Heart left ventricle (tissue), 16 donors: Measurements from ENCODE around the gene ATP6V1A. TPM values are rescaled to one million over a fixed set of nuclear protein-coding genes. Genes with fewer than 3 reads are reported as not detected.

Experiments used
- ATAC-seq, 4 donors: fragments of 200-7000 bp; cut with Tn5 transposase; one replicate each; pipeline ENCODE4 v1.9.1; 2020 to 2022; ENCODE audit warnings: moderate library complexity in 4 of 4, mild to moderate bottlenecking in 3 of 4, moderate number of reproducible peaks in 1 of 4
- DNase-seq, 5 donors: peaks; one replicate each; pipeline ENCODE4 v3.0.0-alpha.2; 2020
- H3K27ac ChIP-seq, 12 donors: fragments of 200-600 bp; sonication (generic) in 4 of 12; one replicate each; pipeline versions ENCODE4 v1.5.0 to v1.8.0; 2016 to 2022; ENCODE audit warnings: mild to moderate bottlenecking in 2 of 12
- H3K27me3 ChIP-seq, 9 donors: fragments of 200-600 bp; sonication (generic) in 2 of 9; one replicate each; pipeline versions ENCODE4 v1.5.1 to v1.8.0; 2016 to 2022; ENCODE audit warnings: mild to moderate bottlenecking in 3 of 9
- H3K36me3 ChIP-seq, 9 donors: fragments of 200-600 bp; sonication (generic) in 2 of 9; one replicate each; pipeline versions ENCODE4 v1.5.0 to v1.8.0; 2018 to 2022; ENCODE audit warnings: mild to moderate bottlenecking in 2 of 9
- H3K4me1 ChIP-seq, 12 donors: fragments of 200-600 bp; sonication (generic) in 4 of 12; one replicate each; pipeline versions ENCODE4 v1.5.0 to v1.8.0; 2016 to 2022; ENCODE audit warnings: mild to moderate bottlenecking in 3 of 12
- H3K4me3 ChIP-seq, 12 donors: fragments of 200-600 bp; sonication (generic) in 4 of 12; one replicate each; pipeline versions ENCODE4 v1.5.0 to v1.8.0; 2017 to 2022; ENCODE audit warnings: mild to moderate bottlenecking in 9 of 12, moderate library complexity in 4 of 12
- H3K9me3 ChIP-seq, 12 donors: fragments of 200-600 bp; sonication (generic) in 4 of 12; one replicate each; pipeline versions ENCODE4 v1.5.0 to v1.8.0; 2016 to 2022; ENCODE audit warnings: mild to moderate bottlenecking in 1 of 12
- POLR2A ChIP-seq, 2 donors: fragments of 450-650 bp; IDR thresholded peaks; one replicate each; pipeline ENCODE4 v1.6.1; 2017; ENCODE audit warnings: antibody characterized with exemption in 2 of 2, mild to moderate bottlenecking in 2 of 2, moderate library complexity in 2 of 2
- WGBS, 4 donors: extraction: QIAGEN DNeasy Blood & Tissue Kit in 2 of 4; methylation state at CpG; one replicate each; pipeline versions ENCODE4 v1.1.5 to v1.1.7; 2013 to 2018; 5-methylcytosine and 5-hydroxymethylcytosine counted together
- intact Hi-C, 10 donors: fragments of 100-400 bp; cut with DNase I; formaldehyde crosslinking; loops; one replicate each; pipeline versions ENCODE4 v1.11.1 to v1.14.2; 2022
- polyA plus RNA-seq, 2 donors: library from polyadenylated mRNA; stranded (reverse); fragments of 200-250 nt; gene quantifications; one replicate each; pipeline ENCODE4 v1.2.3, GENCODE V29; 2013
- total RNA-seq, 9 donors: library from RNA; depleted of rRNA in 2 of 9; stranded (reverse); fragments of >200 nt in 2 of 9; fragmentation: NEBNext Ultra II Directional in 3 of 9; extraction: Animal tissue kit (Norgen Biotek cat#: 25700) in 3 of 9; gene quantifications; one replicate each; pipeline versions ENCODE4 v1.1.0 to v1.2.4, GENCODE V29; 2016 to 2023
- TF ChIP-seq, protein P1 (sequence below), 12 donors: fragments of 200-600 bp; sonication (generic) in 4 of 12; IDR thresholded peaks; one replicate each; pipeline versions ENCODE4 v1.5.0 to v1.8.0; 2018 to 2022; ENCODE audit warnings: antibody characterized with exemption in 12 of 12, mild to moderate bottlenecking in 5 of 12
- donor health status: ischemic (EF 13 %, LVEDD 7.1; RV severe dilation, severe dysfunction).
- donor health status: healthy with polysubstance abuse.
- donor health status: DM: no; HTN: yes; CAD: no.
- donor health status: DM: no; HTN: no; CAD: no.
- donor health status: ischemic (EF 25% LVEDD 6.9; RV normal size, moderate dysfunction).
- donor health status: ischemic (EF 25% LVEDD 5.7; RV mildly dilated, moderate dysfunction).
- donor health status: healthy.
- donor health status: DM: yes; HTN: yes; CAD: no.
- donor health status: ischemic (EF 35%, LVEDD 5.7; RV mildly dilated, moderate dysfunction).
- donor health status: nonischemic (EF 11% LVEDD 7.7; RV severe dilation, severe dysfunction).
- donor health status: DM: yes; HTN: yes; CAD: no.
- donor health status: PGD.
- donor health status: ischemic (EF 29% LVEDD 5.4; RV normal size, mild dysfunction).
- donor health status: nonischemic (EF 23%, LVEDD 6.1; RV moderate dilation, normal function).

ATP6V1A gene
- total and polyA plus RNA-seq, 11 donors: 5.9 to 66.8 (median 19.0) TPM

DNA sequence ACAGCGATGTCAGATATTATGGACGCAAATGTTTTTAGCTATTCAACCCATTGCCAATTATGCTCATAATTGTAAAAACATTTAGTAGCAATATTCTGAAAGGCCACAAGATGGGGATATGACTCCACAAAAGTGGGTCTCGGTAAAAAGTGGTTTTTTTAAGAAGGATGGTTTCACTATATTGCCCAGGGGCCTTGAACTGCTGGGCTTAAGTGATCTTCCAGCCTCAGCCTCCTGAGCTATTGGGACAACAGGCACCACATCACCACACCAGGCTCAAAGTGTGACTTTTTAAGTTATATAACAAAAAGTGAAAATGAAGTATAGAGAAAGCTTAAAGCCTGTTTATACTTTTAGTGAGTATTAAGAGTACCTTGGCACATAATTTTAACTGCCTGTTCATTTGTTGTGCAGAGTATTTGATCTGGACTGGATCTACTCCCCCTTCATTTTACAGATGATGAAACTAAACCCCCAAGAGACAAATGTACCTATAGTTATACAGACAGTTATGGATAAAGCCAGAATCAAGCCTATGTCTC is 10.2 kb upstream of the ATP6V1A start:
- Histone ChIP-seq H3K36me3 (no peaks in the 10 kb centered on the region), H3K27me3 (no peaks in the 10 kb centered on the region), H3K9me3 (no peaks in the 10 kb centered on the region), H3K27ac (peak overlapping the region in 1 of 12 donors; percentile 15), H3K4me1 (peaks cover 0 to 39% (median 16%) of the 10 kb centered on the region in 12 donors), H3K4me3 (no peak overlapping the region)
- 16 to 28% (median 23%) methylated on average over 3 of the region's 3 CpGs for WGBS, 4 donors
- intact Hi-C loops: loop anchor here in 8 of 10 donors (2.0 to 10.0 kb wide), 9 partner anchors 39 to 418 kb away; partner anchors contain the start of genes GRAMD1C (in 4 of the 8), CCDC191 (in 1 of the 8), QTRT2 (in 1 of the 8) and USF3 (in 1 of the 8)
- TF ChIP-seq, protein P1, sequence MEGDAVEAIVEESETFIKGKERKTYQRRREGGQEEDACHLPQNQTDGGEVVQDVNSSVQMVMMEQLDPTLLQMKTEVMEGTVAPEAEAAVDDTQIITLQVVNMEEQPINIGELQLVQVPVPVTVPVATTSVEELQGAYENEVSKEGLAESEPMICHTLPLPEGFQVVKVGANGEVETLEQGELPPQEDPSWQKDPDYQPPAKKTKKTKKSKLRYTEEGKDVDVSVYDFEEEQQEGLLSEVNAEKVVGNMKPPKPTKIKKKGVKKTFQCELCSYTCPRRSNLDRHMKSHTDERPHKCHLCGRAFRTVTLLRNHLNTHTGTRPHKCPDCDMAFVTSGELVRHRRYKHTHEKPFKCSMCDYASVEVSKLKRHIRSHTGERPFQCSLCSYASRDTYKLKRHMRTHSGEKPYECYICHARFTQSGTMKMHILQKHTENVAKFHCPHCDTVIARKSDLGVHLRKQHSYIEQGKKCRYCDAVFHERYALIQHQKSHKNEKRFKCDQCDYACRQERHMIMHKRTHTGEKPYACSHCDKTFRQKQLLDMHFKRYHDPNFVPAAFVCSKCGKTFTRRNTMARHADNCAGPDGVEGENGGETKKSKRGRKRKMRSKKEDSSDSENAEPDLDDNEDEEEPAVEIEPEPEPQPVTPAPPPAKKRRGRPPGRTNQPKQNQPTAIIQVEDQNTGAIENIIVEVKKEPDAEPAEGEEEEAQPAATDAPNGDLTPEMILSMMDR (IDR thresholded peaks at IDR 0.05): peak; percentile 40 to 80 (median 68)
- TF ChIP-seq POLR2A (IDR thresholded peaks at IDR 0.05): no peak
- DNase-seq (no peak), ATAC-seq (peak; percentile 53 to 76 (median 63))

DNA sequence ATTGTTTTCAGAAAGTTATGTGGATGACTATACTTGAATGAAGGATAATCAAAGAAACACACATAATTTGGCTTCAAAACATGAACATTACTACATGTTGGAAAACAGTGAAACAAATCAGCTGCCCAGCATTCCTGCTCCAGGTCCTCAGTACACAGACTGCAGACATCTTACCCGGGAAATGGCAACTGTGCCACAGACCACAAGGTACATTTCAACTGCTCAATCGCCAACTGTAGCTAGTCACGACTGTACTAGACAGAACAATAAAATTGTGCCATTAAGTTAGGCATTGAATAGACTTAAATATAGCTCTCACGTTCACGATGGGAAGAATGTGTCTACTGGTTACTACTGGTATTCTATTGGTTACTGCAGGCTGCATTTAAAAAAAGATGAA is 5.7 kb upstream of the ATP6V1A start:
- Histone ChIP-seq H3K27ac (no peak overlapping the region), H3K27me3 (no peaks in the 10 kb centered on the region), H3K36me3 (no peaks in the 10 kb centered on the region), H3K4me1 (peaks cover 6 to 66% (median 35%) of the 10 kb centered on the region in 12 donors), H3K4me3 (no peak overlapping the region), H3K9me3 (no peaks in the 10 kb centered on the region)
- intact Hi-C loops: loop anchor here in 8 of 10 donors (5.0 to 10.0 kb wide), 8 partner anchors 44 to 414 kb away; partner anchors contain the start of genes CCDC191 (in 3 of the 8), QTRT2 (in 3 of the 8), SPICE1 (in 3 of the 8) and GRAMD1C (in 1 of the 8)
- DNase-seq (no peak), ATAC-seq (no peak)
- TF ChIP-seq POLR2A (IDR thresholded peaks at IDR 0.05): no peak
- TF ChIP-seq, protein P1 (IDR thresholded peaks at IDR 0.05): no peak
- WGBS, 4 donors: 35 to 57% (median 53%) methylated on average over 5 of the region's 5 CpGs

DNA sequence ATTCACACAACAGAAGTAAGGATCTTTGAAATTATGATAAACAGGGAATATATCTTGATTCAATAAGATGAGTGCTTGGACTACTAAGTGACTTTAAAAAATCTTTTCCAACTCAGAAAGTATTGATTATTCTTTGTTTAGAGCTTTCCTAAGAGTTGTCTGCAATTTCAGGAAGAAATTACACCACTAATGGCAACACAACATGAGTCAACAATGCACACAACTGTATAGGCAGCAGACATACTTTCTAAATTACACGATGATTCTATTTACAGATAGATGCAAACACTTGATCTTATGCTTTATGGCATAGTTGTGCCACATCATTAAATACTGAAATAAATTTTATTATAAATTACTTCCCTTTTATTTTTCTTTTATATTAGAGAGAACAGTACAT is 5.2 kb upstream of the ATP6V1A start:
- DNase-seq (no peak), ATAC-seq (no peak)
- TF ChIP-seq POLR2A (IDR thresholded peaks at IDR 0.05): no peak
- TF ChIP-seq, protein P1 (IDR thresholded peaks at IDR 0.05): no peak
- H3K27ac ChIP-seq: peak overlapping the region in 1 of 12 donors; percentile 34
- no peaks in the 10 kb centered on the region for H3K9me3 ChIP-seq
- 78 to 85% (median 81%) methylated on average over 1 of the region's 1 CpG for WGBS, 4 donors
- intact Hi-C loops: loop anchor here in 8 of 10 donors (5.0 to 10.0 kb wide), 8 partner anchors 44 to 413 kb away; partner anchors contain the start of genes CCDC191 (in 3 of the 8), QTRT2 (in 3 of the 8), SPICE1 (in 3 of the 8) and GRAMD1C (in 1 of the 8)
- peaks cover 5 to 61% (median 30%) of the 10 kb centered on the region in 12 donors for H3K4me1 ChIP-seq
- no peak overlapping the region for H3K4me3 ChIP-seq
- H3K27me3 ChIP-seq: no peaks in the 10 kb centered on the region
- no peaks in the 10 kb centered on the region for H3K36me3 ChIP-seq

DNA sequence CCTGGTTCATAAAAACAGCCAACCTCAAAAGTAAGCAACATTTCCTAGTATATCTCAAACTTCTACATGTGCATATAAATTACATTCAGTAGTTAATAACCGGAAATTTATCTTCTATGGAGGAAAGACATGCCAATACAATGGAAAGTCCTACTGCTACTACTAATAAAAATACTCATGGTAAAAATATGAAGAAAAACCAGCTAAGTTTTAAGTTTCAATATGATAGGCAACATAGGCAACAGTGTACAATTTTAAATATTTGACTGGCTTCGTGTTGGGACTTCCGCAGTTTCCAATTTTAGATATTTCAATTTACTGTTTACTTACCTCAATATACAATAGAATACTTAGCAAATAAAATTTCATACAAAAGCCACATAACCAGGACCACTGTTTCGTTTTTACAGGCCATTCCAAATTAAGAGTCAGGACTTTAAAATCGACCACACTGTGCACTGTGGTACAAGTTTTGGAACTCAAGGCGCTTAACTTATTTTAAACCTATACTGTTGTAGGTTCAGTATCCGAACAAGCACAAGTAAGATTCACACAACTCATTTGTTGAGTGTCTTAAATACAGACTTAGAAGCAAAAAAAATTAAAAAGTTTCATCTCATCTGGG is 3.7 kb upstream of the ATP6V1A start:
- Histone ChIP-seq H3K4me3 (peak overlapping the region in 2 of 12 donors; percentile 0 to 13), H3K27me3 (no peaks in the 10 kb centered on the region), H3K4me1 (peaks cover 4 to 63% (median 33%) of the 10 kb centered on the region in 12 donors), H3K36me3 (no peaks in the 10 kb centered on the region), H3K27ac (peak overlapping the region in 1 of 12 donors; percentile 34), H3K9me3 (no peaks in the 10 kb centered on the region)
- intact Hi-C loops: loop anchor here in 8 of 10 donors (5.0 to 10.0 kb wide), 8 partner anchors 46 to 412 kb away; partner anchors contain the start of genes CCDC191 (in 3 of the 8), QTRT2 (in 3 of the 8), SPICE1 (in 3 of the 8) and GRAMD1C (in 1 of the 8)
- TF ChIP-seq POLR2A (IDR thresholded peaks at IDR 0.05): no peak
- TF ChIP-seq, protein P1 (IDR thresholded peaks at IDR 0.05): no peak
- ATAC-seq (no peak), DNase-seq (no peak)
- WGBS, 4 donors: 63 to 76% (median 68%) methylated on average over 7 of the region's 7 CpGs
